HepG2 (cell line): Measurements from ENCODE around the gene VEZF1. TPM values are rescaled to one million over a fixed set of nuclear protein-coding genes. Genes with fewer than 3 reads are reported as not detected.

Source experiments
- ARNT2 ChIP-seq: sonication (generic); formaldehyde crosslinking; IDR thresholded peaks from 2 replicates; pipeline ENCODE4 v1.8.0; 2022; ENCODE audit warnings: mild to moderate bottlenecking, low read depth, missing genetic modification reagents, moderate library complexity
- FIP1L1 ChIP-seq: fragments of 200-400 bp; formaldehyde crosslinking; IDR thresholded peaks from 2 replicates; pipeline ENCODE4 v1.6.1; 2018; ENCODE audit warnings: low read depth, mild to moderate bottlenecking, low read length, moderate library complexity, borderline replicate concordance; ENCODE audit not compliant: insufficient read depth
- FOXA3 ChIP-seq: IDR thresholded peaks from 2 replicates; pipeline ENCODE4 v1.6.1; 2016; ENCODE audit warnings: missing genetic modification reagents, missing compliant biosample characterization
- MEF2D ChIP-seq: sonication (generic); formaldehyde crosslinking; IDR thresholded peaks from 2 replicates; pipeline ENCODE4 v1.5.1; 2020; ENCODE audit warnings: mild to moderate bottlenecking, missing genetic modification reagents
- MYNN ChIP-seq: sonication (generic); formaldehyde crosslinking; IDR thresholded peaks from 2 replicates; pipeline ENCODE4 v1.4.0; 2020; ENCODE audit warnings: mild to moderate bottlenecking, low read depth, missing genetic modification reagents
- ZC3H4 ChIP-seq: sonication (generic); formaldehyde crosslinking; IDR thresholded peaks from 2 replicates; pipeline ENCODE4 v1.4.0; 2020; ENCODE audit warnings: missing genetic modification reagents, borderline replicate concordance
- ZHX1 ChIP-seq: sonication (generic); formaldehyde crosslinking; IDR thresholded peaks from 2 replicates; pipeline ENCODE4 v1.8.1; 2022; ENCODE audit warnings: low read depth, mild to moderate bottlenecking, missing genetic modification reagents
- ZNF136 ChIP-seq: sonication (generic); formaldehyde crosslinking; IDR thresholded peaks from 2 replicates; pipeline ENCODE4 v1.8.1; 2022; ENCODE audit warnings: low read depth, mild to moderate bottlenecking, moderate library complexity, missing genetic modification reagents
- ZNF20 ChIP-seq: sonication (generic); formaldehyde crosslinking; IDR thresholded peaks from 2 replicates; pipeline ENCODE4 v1.4.0; 2020; ENCODE audit warnings: mild to moderate bottlenecking, moderate library complexity, missing genetic modification reagents
- ZNF407 ChIP-seq: sonication (generic); formaldehyde crosslinking; IDR thresholded peaks from one replicate; pipeline ENCODE4 v1.5.1; 2020; ENCODE audit warnings: mild to moderate bottlenecking, missing genetic modification reagents; ENCODE audit errors: not compliant biosample characterization
- ZNF496 ChIP-seq: sonication (generic); formaldehyde crosslinking; IDR thresholded peaks from 2 replicates; pipeline ENCODE4 v1.8.1; 2023; ENCODE audit warnings: mild to moderate bottlenecking, moderate library complexity, missing genetic modification reagents; ENCODE audit not compliant: insufficient replicate concordance
- ZNF629 ChIP-seq: sonication (generic); formaldehyde crosslinking; conservative IDR thresholded peaks from 2 replicates; pipeline ENCODE4 v1.5.0; 2020; ENCODE audit warnings: missing genetic modification reagents
- ZNF710 ChIP-seq: sonication (generic); formaldehyde crosslinking; IDR thresholded peaks from 2 replicates; pipeline ENCODE4 v1.5.0; 2020; ENCODE audit warnings: mild to moderate bottlenecking, missing genetic modification reagents, borderline replicate concordance
- ZNF761 ChIP-seq: sonication (generic); formaldehyde crosslinking; conservative IDR thresholded peaks from 2 replicates; pipeline ENCODE4 v1.4.0; 2020; ENCODE audit warnings: mild to moderate bottlenecking, missing genetic modification reagents
- ZSCAN29 ChIP-seq: sonication (generic); formaldehyde crosslinking; conservative IDR thresholded peaks from 2 replicates; pipeline ENCODE4 v1.4.0; 2020; ENCODE audit warnings: mild to moderate bottlenecking, missing genetic modification reagents
- polyA plus RNA-seq, 8 experiments: library from polyadenylated mRNA; depleted of rRNA in 3 of 8; stranded (reverse) in 7 of 8; unstranded in 1 of 8; fragments of >200 nt; fragmentation: Illumina TruSeq in 4 of 8; extraction: Trizol in 4 of 8; gene quantifications; 2 replicates each; pipeline versions ENCODE4 v1.2.1 to v1.2.3, GENCODE V29; 2011 to 2016; ENCODE audit warnings: low read depth in 4 of 8, missing spikeins in 1 of 8, mixed read lengths in 1 of 8; ENCODE audit not compliant: insufficient read depth in 1 of 8
- total RNA-seq, 5 experiments: library from RNA; depleted of rRNA; stranded (reverse); fragments of >200 nt; fragmentation: Illumina TruSeq; extraction: Trizol; gene quantifications; 2 replicates each; pipeline ENCODE4 v1.2.3, GENCODE V29; 2016; ENCODE audit warnings: low read depth in 1 of 5

VEZF1 gene
- total and polyA plus RNA-seq, 2 of the 13 experiments (the other 11 are each of a cell fraction or from before 2014, with no cell fraction given), result 45.9 to 49.7 TPM

GRCh38 chr17:57993471-57994365, 5.7 kb upstream of the VEZF1 start (continued):
- TF ChIP-seq ZNF407 (CRISPR knock-in tag), result no peak
- no peak for TF ChIP-seq ZNF496 (CRISPR knock-in tag)
- TF ChIP-seq ZNF761 (CRISPR knock-in tag), result no peak
- TF ChIP-seq ZNF20 (CRISPR knock-in tag), result no peak
- TF ChIP-seq FIP1L1, result no peak
- no peak for TF ChIP-seq ZNF136 (CRISPR knock-in tag)
- no peak for TF ChIP-seq ARNT2 (CRISPR knock-in tag)
- no peak for TF ChIP-seq ZHX1 (CRISPR knock-in tag)
- TF ChIP-seq FOXA3 (CRISPR knock-in tag), result 0 out of 2 replicates have a peak, but pooled peaks have one; percentile 9
- TF ChIP-seq ZNF629 (CRISPR knock-in tag), result no peak
- TF ChIP-seq ZC3H4 (CRISPR knock-in tag), result no peak
- TF ChIP-seq MEF2D (CRISPR knock-in tag), result no peak
- peak; percentile 96 for TF ChIP-seq ZNF710
- TF ChIP-seq ZSCAN29 (CRISPR knock-in tag), result peak; percentile 46; the same call in 1 of the 2 replicates
- TF ChIP-seq MYNN (CRISPR knock-in tag), result no peak
